Left ventricle myocardium inferior (tissue), 1 donor: ENCODE measurements around the gene MAP6. TPM values are rescaled to one million over a fixed set of nuclear protein-coding genes. Genes with fewer than 3 reads are reported as not detected.

Experiments
- DNase-seq: peaks from one replicate; pipeline ENCODE4 v3.0.0-alpha.2; 2020
- H3K27ac ChIP-seq: fragments of 200-600 bp; replicated peaks from 2 replicates; pipeline ENCODE4 v1.8.0; 2021
- H3K27me3 ChIP-seq: fragments of 200-600 bp; 2 replicates; pipeline ENCODE4 v1.8.0; 2021; ENCODE audit warnings: low read depth
- H3K36me3 ChIP-seq: fragments of 200-600 bp; 2 replicates; pipeline ENCODE4 v1.8.0; 2021
- H3K4me1 ChIP-seq: fragments of 200-600 bp; 2 replicates; pipeline ENCODE4 v1.8.0; 2021
- H3K4me3 ChIP-seq: fragments of 200-600 bp; 2 replicates; pipeline ENCODE4 v1.8.0; 2021; ENCODE audit warnings: mild to moderate bottlenecking, moderate library complexity
- H3K9me3 ChIP-seq: fragments of 200-600 bp; replicated peaks from 2 replicates; pipeline ENCODE4 v1.8.0; 2021
- intact Hi-C: fragments of 100-400 bp; cut with micrococcal nuclease; formaldehyde crosslinking; loops from one replicate; pipeline ENCODE4 v1.11.0; 2022
- total RNA-seq: library from RNA; stranded (reverse); fragmentation: NEBNext Ultra II Directional; extraction: Animal tissue kit (Norgen Biotek cat#: 25700); gene quantifications from one replicate; pipeline ENCODE4 v1.2.1, GENCODE V29; 2021
- TF ChIP-seq, protein P1 (sequence below): fragments of 200-600 bp; IDR thresholded peaks from 2 replicates; pipeline ENCODE4 v1.8.0; 2021; ENCODE audit warnings: antibody characterized with exemption, mild to moderate bottlenecking, borderline replicate concordance
- donor health status: DM: no; HTN: yes; CAD: no; lungs with severe emphysema.

Gene MAP6
- total RNA-seq, 1 donor from 2014 or later, result 5.7 TPM

DNA sequence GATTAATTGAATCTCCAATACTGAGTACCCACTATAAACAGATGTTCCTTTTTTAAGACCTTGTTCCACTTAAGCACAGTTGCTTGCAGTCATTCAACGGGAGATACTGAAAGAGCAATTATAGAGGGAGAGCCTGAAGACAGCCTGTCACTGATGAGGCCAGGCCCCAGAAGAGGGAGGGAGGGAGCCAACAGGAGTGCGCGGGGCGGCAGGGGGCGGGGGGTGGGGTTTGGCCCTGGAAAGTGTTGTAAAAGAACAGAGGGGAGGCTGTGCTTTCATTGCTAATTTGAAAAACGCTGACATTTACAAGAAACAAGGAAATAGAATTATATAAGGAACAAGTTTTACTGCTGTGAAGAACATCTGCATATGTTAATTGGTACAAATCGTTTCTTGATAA is 53.1 kb downstream of the MAP6 start:
- Histone ChIP-seq H3K36me3 (no peaks in the 10 kb centered on the region), H3K27ac (no peak overlapping the region), H3K4me3 (no peak overlapping the region), H3K9me3 (peaks cover 16% of the 10 kb centered on the region), H3K4me1 (peaks cover 6% of the 10 kb centered on the region), H3K27me3 (no peaks in the 10 kb centered on the region)
- intact Hi-C loops, result no loop called here
- no peak for DNase-seq
- TF ChIP-seq, protein P1, sequence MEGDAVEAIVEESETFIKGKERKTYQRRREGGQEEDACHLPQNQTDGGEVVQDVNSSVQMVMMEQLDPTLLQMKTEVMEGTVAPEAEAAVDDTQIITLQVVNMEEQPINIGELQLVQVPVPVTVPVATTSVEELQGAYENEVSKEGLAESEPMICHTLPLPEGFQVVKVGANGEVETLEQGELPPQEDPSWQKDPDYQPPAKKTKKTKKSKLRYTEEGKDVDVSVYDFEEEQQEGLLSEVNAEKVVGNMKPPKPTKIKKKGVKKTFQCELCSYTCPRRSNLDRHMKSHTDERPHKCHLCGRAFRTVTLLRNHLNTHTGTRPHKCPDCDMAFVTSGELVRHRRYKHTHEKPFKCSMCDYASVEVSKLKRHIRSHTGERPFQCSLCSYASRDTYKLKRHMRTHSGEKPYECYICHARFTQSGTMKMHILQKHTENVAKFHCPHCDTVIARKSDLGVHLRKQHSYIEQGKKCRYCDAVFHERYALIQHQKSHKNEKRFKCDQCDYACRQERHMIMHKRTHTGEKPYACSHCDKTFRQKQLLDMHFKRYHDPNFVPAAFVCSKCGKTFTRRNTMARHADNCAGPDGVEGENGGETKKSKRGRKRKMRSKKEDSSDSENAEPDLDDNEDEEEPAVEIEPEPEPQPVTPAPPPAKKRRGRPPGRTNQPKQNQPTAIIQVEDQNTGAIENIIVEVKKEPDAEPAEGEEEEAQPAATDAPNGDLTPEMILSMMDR, result no peak

DNA sequence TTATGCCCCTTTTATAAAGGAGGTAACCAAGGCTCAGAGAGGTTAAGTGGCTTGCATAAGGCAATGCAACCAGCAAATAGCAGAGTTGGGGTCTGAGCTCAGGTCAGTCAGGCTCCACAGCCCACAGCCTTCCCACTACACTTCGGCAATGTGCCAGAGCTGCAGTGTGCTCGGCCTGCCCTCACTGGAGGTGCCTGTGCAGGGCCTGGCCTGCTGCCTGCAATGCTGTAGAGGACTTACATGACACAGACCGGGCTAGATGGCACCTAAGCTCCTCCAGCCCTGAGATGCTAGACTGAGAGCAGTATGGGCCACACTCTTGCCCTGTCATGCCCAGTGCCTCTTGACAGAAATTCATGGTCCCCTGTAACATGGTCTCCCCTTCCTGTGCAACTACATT is 57.0 kb downstream of the MAP6 start:
- Histone ChIP-seq H3K27me3 (no peaks in the 10 kb centered on the region), H3K27ac (no peak overlapping the region), H3K4me1 (peaks cover 6% of the 10 kb centered on the region), H3K4me3 (no peak overlapping the region), H3K36me3 (peaks cover 10% of the 10 kb centered on the region), H3K9me3 (no peaks in the 10 kb centered on the region)
- intact Hi-C loops, result no loop called here
- DNase-seq, result no peak
- TF ChIP-seq, protein P1, result no peak

DNA sequence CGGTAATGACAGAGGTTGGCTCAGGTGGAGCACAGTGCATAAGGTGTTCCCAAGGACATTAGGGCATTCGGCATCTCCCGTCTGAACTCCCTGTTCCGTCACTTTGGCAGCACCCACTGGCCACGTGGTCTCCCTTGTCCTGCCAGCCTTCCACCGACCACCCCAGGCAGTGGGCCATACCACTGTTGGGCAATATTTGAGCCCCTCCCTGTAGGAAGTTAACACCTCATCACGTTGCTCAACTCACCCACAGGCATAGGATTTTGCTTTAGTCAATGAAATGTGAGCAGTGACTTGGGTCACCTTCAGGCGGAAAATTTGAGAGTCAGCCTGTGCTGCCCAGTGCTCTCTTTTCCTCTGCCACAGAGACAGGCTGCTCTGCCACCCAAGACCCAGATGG is 62.7 kb downstream of the MAP6 start:
- peaks cover 13% of the 10 kb centered on the region for H3K36me3 ChIP-seq
- no peak for DNase-seq
- TF ChIP-seq, protein P1, result no peak
- no peaks in the 10 kb centered on the region for H3K4me1 ChIP-seq
- no peaks in the 10 kb centered on the region for H3K27me3 ChIP-seq
- intact Hi-C loops, result no loop called here
- no peak overlapping the region for H3K27ac ChIP-seq
- H3K4me3 ChIP-seq, result no peak overlapping the region
- H3K9me3 ChIP-seq, result no peaks in the 10 kb centered on the region

DNA sequence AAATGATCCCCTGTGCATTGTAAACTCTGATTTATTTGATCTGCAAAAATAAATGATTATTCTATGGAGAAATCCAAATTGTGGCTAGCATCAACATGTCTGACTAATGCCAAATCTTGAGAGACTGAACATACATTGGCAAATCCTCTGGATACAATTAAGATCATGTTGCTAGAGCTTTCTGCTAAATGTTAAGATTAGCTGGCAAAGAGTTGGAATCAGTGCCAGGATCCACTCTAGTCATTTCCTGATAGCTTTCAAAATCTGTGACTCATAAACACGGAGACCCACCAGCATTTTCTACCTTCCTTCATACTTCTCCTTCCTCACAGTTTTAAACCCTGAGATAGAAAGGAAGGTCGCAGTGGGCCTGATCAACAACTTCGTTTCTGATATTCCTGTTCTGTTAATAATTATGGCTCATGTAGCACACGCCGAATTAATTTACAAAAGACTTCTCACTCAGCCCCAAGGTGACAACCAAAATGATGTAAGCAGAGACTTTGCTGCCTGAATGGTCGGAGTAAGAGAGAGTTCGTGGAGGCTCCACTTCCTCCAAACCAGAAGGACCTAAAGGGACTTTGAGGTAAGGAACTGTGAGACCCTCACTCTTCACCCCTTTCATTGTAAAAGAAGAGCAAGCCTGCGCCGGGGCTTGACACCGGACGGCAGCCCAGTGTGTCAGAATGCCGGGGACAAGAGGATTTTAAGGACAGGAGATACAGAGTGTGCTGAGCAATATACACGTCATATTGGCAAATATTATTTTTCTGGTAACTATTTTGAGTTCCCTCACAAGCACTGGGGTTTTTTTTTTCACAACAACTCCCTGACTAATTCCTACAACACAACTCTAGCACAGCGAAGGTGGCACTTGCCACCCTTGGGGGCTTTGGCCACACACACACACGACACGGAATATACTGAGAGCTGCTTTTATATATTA is 64.8 kb downstream of the MAP6 start:
- Histone ChIP-seq H3K36me3 (peaks cover 13% of the 10 kb centered on the region), H3K9me3 (no peaks in the 10 kb centered on the region), H3K27ac (no peak overlapping the region), H3K27me3 (no peaks in the 10 kb centered on the region), H3K4me3 (no peak overlapping the region), H3K4me1 (no peaks in the 10 kb centered on the region)
- intact Hi-C loops, result no loop called here
- TF ChIP-seq, protein P1, result no peak
- DNase-seq, result no peak

DNA sequence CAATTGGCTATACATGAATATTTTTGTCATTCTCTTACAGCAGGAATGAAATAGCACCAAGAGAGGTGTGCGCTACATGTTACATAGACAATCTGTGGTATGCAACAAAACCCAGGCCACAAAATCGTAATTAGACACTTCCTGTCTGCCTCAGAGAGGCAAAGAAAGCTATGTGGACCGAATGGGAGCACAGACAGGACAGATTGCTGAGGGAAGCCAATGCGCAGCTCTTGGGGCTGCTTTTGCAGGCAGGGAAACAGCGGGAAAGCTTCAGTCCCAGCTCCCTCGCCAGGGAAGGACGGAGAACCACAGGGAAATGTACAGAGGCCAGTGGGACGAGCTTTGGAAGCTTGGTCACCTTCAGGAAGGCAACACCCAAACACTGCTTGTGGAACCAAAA is 65.9 kb downstream of the MAP6 start:
- intact Hi-C loops, result no loop called here

More for the DNA sequence above, 65.9 kb downstream of the MAP6 start:
- Histone ChIP-seq H3K36me3 (peaks cover 13% of the 10 kb centered on the region), H3K27ac (no peak overlapping the region), H3K9me3 (no peaks in the 10 kb centered on the region), H3K4me1 (peaks cover 8% of the 10 kb centered on the region), H3K4me3 (no peak overlapping the region), H3K27me3 (no peaks in the 10 kb centered on the region)
- TF ChIP-seq, protein P1, result no peak
- DNase-seq, result no peak
